Neuronal stem cell (in vitro differentiated cells): ENCODE data around the gene MBTPS1.
A peak's percentile ranks its signal among the peaks of the same experiment; 100 is the strongest.

Source experiments
- DNase-seq: peaks from one replicate; pipeline ENCODE4 v3.0.0-alpha.2; 2013; ENCODE audit warnings: low spot score
- H2AFZ ChIP-seq: one replicate; pipeline ENCODE4 v1.6.1; 2013; ENCODE audit warnings: mild to moderate bottlenecking, low read length, inconsistent platforms
- H2AK5ac ChIP-seq: 2 replicates; pipeline ENCODE4 v1.6.1; 2013; ENCODE audit warnings: low read depth, mild to moderate bottlenecking, inconsistent platforms, low read length, moderate library complexity, mixed read lengths
- H2BK120ac ChIP-seq: 2 replicates; pipeline ENCODE4 v1.6.1; 2013; ENCODE audit warnings: low read depth, mild to moderate bottlenecking, inconsistent platforms, low read length, moderate library complexity, mixed read lengths
- H2BK12ac ChIP-seq: one replicate; pipeline ENCODE4 v1.6.1; 2013; ENCODE audit warnings: low read length, inconsistent platforms
- H2BK15ac ChIP-seq: 2 replicates; pipeline ENCODE4 v1.6.1; 2013; ENCODE audit warnings: mild to moderate bottlenecking, low read length, inconsistent platforms, mixed read lengths
- H2BK5ac ChIP-seq: one replicate; pipeline ENCODE4 v1.6.1; 2013; ENCODE audit warnings: inconsistent platforms, mild to moderate bottlenecking, low read length, moderate library complexity
- H3K14ac ChIP-seq: one replicate; pipeline ENCODE4 v1.6.1; 2013; ENCODE audit warnings: low read length, inconsistent platforms
- H3K18ac ChIP-seq: 2 replicates; pipeline ENCODE4 v1.6.1; 2013; ENCODE audit warnings: low read length, inconsistent platforms
- H3K23ac ChIP-seq: 2 replicates; pipeline ENCODE4 v1.6.1; 2013; ENCODE audit warnings: low read depth, mild to moderate bottlenecking, mixed read lengths, low read length, inconsistent platforms; ENCODE audit not compliant: poor library complexity
- H3K27ac ChIP-seq: replicated peaks from 3 replicates; pipeline ENCODE4 v1.5.1; 2013; ENCODE audit warnings: low read length, inconsistent platforms
- H3K27me3 ChIP-seq, 3 experiments: 2 replicates each; pipeline ENCODE4 v1.6.1; 2013; ENCODE audit warnings: low read length in 3 of 3, mild to moderate bottlenecking in 2 of 3, inconsistent platforms in 1 of 3, low read depth in 1 of 3, mixed read lengths in 1 of 3, moderate library complexity in 1 of 3; ENCODE audit not compliant: control insufficient read depth in 3 of 3, insufficient read depth in 3 of 3
- H3K36me3 ChIP-seq, 2 donors: replicated peaks in 1 of 2; 2 replicates each; pipeline ENCODE4 v1.6.1; 2013; ENCODE audit warnings: low read length in 2 of 2; ENCODE audit not compliant: control insufficient read depth in 2 of 2, insufficient read depth in 2 of 2
- H3K4ac ChIP-seq: 2 replicates; pipeline ENCODE4 v1.6.1; 2013; ENCODE audit warnings: inconsistent platforms, mild to moderate bottlenecking, low read length, moderate library complexity
- H3K4me1 ChIP-seq, 2 donors: 1 replicate in 1 of 2; 2 replicates in 1 of 2; pipeline ENCODE4 v1.6.1; 2013; ENCODE audit warnings: low read length in 2 of 2, low read depth in 1 of 2; ENCODE audit not compliant: control insufficient read depth in 2 of 2, insufficient read depth in 1 of 2
- H3K4me2 ChIP-seq: one replicate; pipeline ENCODE4 v1.6.1; 2013; ENCODE audit warnings: mild to moderate bottlenecking, low read length, inconsistent platforms; ENCODE audit not compliant: insufficient read depth, poor library complexity, severe bottlenecking
- H3K4me3 ChIP-seq, 2 donors: 2 replicates each; pipeline ENCODE4 v1.5.1; 2013; ENCODE audit warnings: low read length in 2 of 2, mild to moderate bottlenecking in 2 of 2, inconsistent platforms in 1 of 2, moderate library complexity in 1 of 2
- H3K79me1 ChIP-seq: one replicate; pipeline ENCODE4 v1.6.1; 2013; ENCODE audit warnings: low read depth, mild to moderate bottlenecking, inconsistent platforms, low read length, moderate library complexity
- H3K9ac ChIP-seq: one replicate; pipeline ENCODE4 v1.6.1; 2013; ENCODE audit warnings: mild to moderate bottlenecking, low read depth, low read length, inconsistent platforms; ENCODE audit not compliant: poor library complexity
- H3K9me3 ChIP-seq, 2 donors: replicated peaks in 1 of 2; 2 replicates each; pipeline versions ENCODE3 to v1.6.1; 2013; ENCODE audit warnings: low read length in 2 of 2, mild to moderate bottlenecking in 2 of 2, inconsistent platforms in 1 of 2, low read depth in 1 of 2, mixed read lengths in 1 of 2, moderate library complexity in 1 of 2; ENCODE audit not compliant: control insufficient read depth in 2 of 2, insufficient read depth in 1 of 2
- H4K8ac ChIP-seq: one replicate; pipeline ENCODE4 v1.6.1; 2013; ENCODE audit warnings: low read depth, mild to moderate bottlenecking, inconsistent platforms, low read length, moderate library complexity
- H4K91ac ChIP-seq: one replicate; pipeline ENCODE4 v1.6.1; 2013; ENCODE audit warnings: low read length, low read depth, mild to moderate bottlenecking, inconsistent platforms; ENCODE audit not compliant: poor library complexity
- WGBS, 2 donors: extraction: QIAGEN DNeasy Blood & Tissue Kit; methylation state at CpG; one replicate each; pipeline ENCODE4 v1.1.7; 2013; ENCODE audit warnings: missing lambda C conversion rate in 2 of 2, mixed read lengths in 1 of 2; ENCODE audit not compliant: insufficient read length in 2 of 2, insufficient replicate concordance in 1 of 2; ENCODE audit errors: extremely low coverage in 2 of 2; 5-methylcytosine and 5-hydroxymethylcytosine counted together

The MBTPS1 gene

DNA sequence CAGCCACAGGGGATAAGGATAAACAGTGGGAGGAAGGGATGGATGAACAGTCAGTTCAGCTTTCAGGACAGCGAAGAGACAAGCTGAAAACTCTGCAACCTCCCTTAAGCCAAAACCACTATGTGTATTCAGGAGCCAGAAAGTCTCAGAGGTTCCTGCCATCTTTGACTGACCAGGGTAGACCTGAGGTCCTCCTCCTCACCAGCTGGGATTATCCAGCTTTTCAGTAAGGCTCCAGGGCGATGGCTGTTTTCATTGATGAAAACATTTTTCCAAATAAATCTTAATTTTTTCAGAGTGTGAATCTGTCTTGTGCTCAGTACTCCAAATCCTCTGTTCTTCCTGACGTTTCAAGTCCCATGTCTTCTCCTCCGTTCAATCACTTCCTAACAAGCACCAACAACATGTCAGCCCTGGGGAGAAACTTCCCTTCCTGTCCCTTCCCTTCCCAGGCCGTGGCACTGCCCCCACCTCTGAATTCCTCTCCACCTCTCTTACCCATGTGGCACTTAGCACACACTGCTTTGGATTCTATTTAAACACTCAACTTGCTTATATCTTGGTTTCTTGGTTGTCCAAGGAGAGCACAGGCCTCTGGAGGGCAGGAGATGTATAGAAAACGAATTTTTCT lies 23.0 kb upstream of the MBTPS1 start:
- H3K14ac ChIP-seq: peak overlapping the region; percentile 32
- H2BK15ac ChIP-seq: no peak overlapping the region
- H3K4me1 ChIP-seq: peaks cover 15 to 28% of the 10 kb centered on the region in 2 donors
- no peak overlapping the region for H2BK5ac ChIP-seq
- no peak overlapping the region for H2BK12ac ChIP-seq
- H3K4me3 ChIP-seq: no peak overlapping the region
- H3K36me3 ChIP-seq: peaks cover 0 to 16% of the 10 kb centered on the region in 2 donors
- H3K27me3 ChIP-seq: no peaks in the 10 kb centered on the region
- no peak overlapping the region for H3K23ac ChIP-seq
- H3K4me2 ChIP-seq: no peak overlapping the region
- H2AFZ ChIP-seq: no peak overlapping the region
- no peak overlapping the region for H4K8ac ChIP-seq
- H3K9ac ChIP-seq: no peak overlapping the region
- H3K9me3 ChIP-seq: peaks cover 2 to 14% of the 10 kb centered on the region in 2 donors
- no peak overlapping the region for H3K18ac ChIP-seq
- H3K4ac ChIP-seq: no peak overlapping the region
- H3K79me1 ChIP-seq: peaks cover 10% of the 10 kb centered on the region
- no peak for DNase-seq
- no peak overlapping the region for H4K91ac ChIP-seq
- H2AK5ac ChIP-seq: no peak overlapping the region
- no peak overlapping the region for H3K27ac ChIP-seq
- no peak overlapping the region for H2BK120ac ChIP-seq
- no CpG with 5 or more reads among the region's 6 CpGs for WGBS, 2 donors

DNA sequence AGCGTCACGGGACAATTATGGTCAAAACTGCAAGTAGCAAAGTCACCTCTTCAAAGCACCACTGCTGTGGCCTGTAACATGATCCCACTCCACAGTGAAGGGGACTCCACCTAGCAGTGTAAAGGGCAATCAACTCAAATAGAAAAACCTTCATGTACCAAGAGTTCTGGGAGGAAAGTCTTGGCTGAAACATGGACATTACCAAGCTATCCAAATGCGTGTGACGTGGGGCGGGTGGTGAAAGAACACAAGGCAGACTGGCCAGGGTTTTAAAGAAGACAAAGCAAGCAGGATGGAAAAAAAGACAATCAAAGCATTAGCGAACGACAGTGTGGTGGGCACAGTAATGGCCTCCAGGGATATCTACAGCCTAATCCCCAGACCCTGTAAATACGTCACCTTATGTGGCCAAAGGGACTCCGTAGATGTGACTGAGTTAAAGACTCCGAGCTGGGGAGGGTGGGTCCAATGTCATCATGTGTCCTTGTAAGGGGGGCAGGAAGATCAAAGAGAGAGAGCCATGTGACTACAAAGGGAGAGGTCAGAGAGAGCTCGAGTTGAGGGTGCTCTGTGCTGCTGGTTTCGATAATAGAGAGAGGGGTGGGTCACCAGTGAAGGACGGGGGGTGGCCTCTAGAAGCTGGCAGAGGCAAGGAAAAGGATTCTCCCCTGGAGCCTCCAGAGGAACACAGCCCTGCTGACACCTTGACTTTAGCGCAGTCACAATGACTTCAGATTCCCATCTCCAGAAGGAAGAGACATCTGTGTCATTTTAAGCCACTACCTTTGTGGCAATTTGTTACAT lies 22.3 kb upstream of the MBTPS1 start:
- no peak for DNase-seq
- H3K4me2 ChIP-seq: no peak overlapping the region
- no CpG with 5 or more reads among the region's 14 CpGs for WGBS, 2 donors

GRCh38 chr16:84138500-84138823 lies 21.7 kb upstream of the MBTPS1 start:
- Histone ChIP-seq H4K8ac (no peak overlapping the region), H3K27ac (no peak overlapping the region)

More for the DNA sequence above, 22.3 kb upstream of the MBTPS1 start:
- Histone ChIP-seq H2AK5ac (no peak overlapping the region), H3K79me1 (peaks cover 7% of the 10 kb centered on the region), H2BK120ac (no peak overlapping the region), H4K8ac (no peak overlapping the region), H3K27me3 (no peaks in the 10 kb centered on the region), H3K9me3 (peaks cover 2 to 14% of the 10 kb centered on the region in 2 donors), H3K4me1 (peaks cover 15 to 28% of the 10 kb centered on the region in 2 donors), H3K4ac (no peak overlapping the region), H3K18ac (no peak overlapping the region), H2AFZ (no peak overlapping the region), H2BK12ac (no peak overlapping the region), H2BK15ac (no peak overlapping the region), H4K91ac (no peak overlapping the region), H3K9ac (no peak overlapping the region), H3K14ac (no peak overlapping the region), H2BK5ac (no peak overlapping the region), H3K27ac (no peak overlapping the region), H3K4me3 (no peak overlapping the region), H3K23ac (no peak overlapping the region), H3K36me3 (peaks cover 0 to 16% of the 10 kb centered on the region in 2 donors)

DNA sequence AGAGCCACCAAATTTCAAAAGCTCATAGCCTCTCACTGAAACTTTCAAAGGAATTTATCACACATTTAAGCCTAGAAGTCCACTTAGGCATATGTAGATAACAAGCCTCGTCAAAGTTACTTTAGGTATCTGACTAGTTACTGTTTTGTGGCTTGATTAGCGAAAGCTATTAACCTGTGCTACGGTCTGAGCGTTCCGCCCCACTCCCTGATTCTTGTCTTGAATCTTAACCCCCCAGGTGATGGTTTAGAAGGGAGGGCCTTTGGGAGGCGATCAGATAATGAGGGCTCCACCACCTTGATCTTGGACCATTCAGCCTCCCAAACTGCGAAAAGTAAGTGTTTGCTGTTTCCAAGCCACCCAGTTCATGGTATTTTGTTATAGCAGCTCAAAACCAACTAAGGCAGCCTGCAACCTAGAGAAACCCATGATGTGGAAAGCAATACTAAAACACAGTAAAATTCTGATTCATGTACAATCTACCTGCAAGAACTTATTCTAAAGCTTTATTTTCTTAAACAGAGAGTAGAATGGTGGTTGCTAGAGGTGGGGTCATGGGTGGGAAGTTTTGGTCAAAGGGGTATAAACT lies 21.1 kb upstream of the MBTPS1 start:
- no peak for DNase-seq
- H2BK5ac ChIP-seq: no peak overlapping the region
- no peak overlapping the region for H3K14ac ChIP-seq
- no peak overlapping the region for H4K8ac ChIP-seq
- no peak overlapping the region for H3K4me2 ChIP-seq
- no peak overlapping the region for H3K27ac ChIP-seq
- no peak overlapping the region for H3K9ac ChIP-seq
- H2AK5ac ChIP-seq: no peak overlapping the region
- H3K4me3 ChIP-seq: no peak overlapping the region
- no peak overlapping the region for H4K91ac ChIP-seq
- no peak overlapping the region for H3K4ac ChIP-seq
- H3K27me3 ChIP-seq: no peaks in the 10 kb centered on the region
- no peak overlapping the region for H2AFZ ChIP-seq
- no peak overlapping the region for H2BK120ac ChIP-seq
- H3K9me3 ChIP-seq: peaks cover 2 to 10% of the 10 kb centered on the region in 2 donors
- H2BK15ac ChIP-seq: no peak overlapping the region
- peaks cover 0 to 21% of the 10 kb centered on the region in 2 donors for H3K36me3 ChIP-seq
- no CpG with 5 or more reads among the region's 7 CpGs for WGBS, 2 donors
- H3K79me1 ChIP-seq: peaks cover 7% of the 10 kb centered on the region
- H3K18ac ChIP-seq: no peak overlapping the region
- H3K23ac ChIP-seq: no peak overlapping the region
- peaks cover 15 to 28% of the 10 kb centered on the region in 2 donors for H3K4me1 ChIP-seq
- no peak overlapping the region for H2BK12ac ChIP-seq

More at GRCh38 chr16:84138500-84138823, 21.7 kb upstream of the MBTPS1 start:
- DNase-seq: no peak
- no peak overlapping the region for H4K91ac ChIP-seq
- peaks cover 2 to 14% of the 10 kb centered on the region in 2 donors for H3K9me3 ChIP-seq
- no peak overlapping the region for H3K14ac ChIP-seq
- H3K27me3 ChIP-seq: no peaks in the 10 kb centered on the region
- H3K79me1 ChIP-seq: peaks cover 7% of the 10 kb centered on the region
- no peak overlapping the region for H3K23ac ChIP-seq
- no peak overlapping the region for H2BK5ac ChIP-seq
- no peak overlapping the region for H2AK5ac ChIP-seq
- no peak overlapping the region for H3K4ac ChIP-seq
- H3K4me1 ChIP-seq: peaks cover 15 to 28% of the 10 kb centered on the region in 2 donors
- no peak overlapping the region for H2BK12ac ChIP-seq
- H3K18ac ChIP-seq: no peak overlapping the region
- H2BK15ac ChIP-seq: no peak overlapping the region
- no CpG with 5 or more reads among the region's 2 CpGs for WGBS, 2 donors
- no peak overlapping the region for H3K9ac ChIP-seq
- H2BK120ac ChIP-seq: no peak overlapping the region
- H3K4me2 ChIP-seq: no peak overlapping the region
- no peak overlapping the region for H3K4me3 ChIP-seq
- peaks cover 0 to 21% of the 10 kb centered on the region in 2 donors for H3K36me3 ChIP-seq
- no peak overlapping the region for H2AFZ ChIP-seq
